ENCODE data around the gene NPAS4.
A peak's percentile ranks its signal among the peaks of the same experiment; 100 is the strongest.

The NPAS4 gene

DNA sequence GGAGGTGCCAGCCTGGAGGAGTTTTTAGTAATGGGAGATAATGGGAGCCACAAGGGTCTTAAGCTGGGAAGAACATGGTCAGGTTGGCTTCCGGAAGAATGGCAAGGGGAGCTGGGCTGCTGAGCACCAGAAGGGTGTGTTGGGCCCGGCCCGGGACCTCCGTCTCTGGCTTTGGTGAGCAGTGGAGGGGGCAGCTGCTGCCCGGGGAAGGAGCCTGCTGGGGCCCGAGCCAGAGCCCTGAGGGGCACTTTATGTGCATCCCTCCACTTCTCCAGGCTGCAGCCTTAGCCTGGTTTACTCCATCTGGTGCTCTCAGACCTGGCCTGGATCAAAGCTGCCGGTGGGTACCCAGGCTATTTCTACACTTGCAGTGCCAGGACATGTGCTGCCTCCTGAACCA is 8.7 kb upstream of the NPAS4 start:
- FAIRE-seq (no peak), DNase-seq (ENCODE audit: insufficient read length, low spot score) (no peak)
- TF ChIP-seq, protein P1, sequence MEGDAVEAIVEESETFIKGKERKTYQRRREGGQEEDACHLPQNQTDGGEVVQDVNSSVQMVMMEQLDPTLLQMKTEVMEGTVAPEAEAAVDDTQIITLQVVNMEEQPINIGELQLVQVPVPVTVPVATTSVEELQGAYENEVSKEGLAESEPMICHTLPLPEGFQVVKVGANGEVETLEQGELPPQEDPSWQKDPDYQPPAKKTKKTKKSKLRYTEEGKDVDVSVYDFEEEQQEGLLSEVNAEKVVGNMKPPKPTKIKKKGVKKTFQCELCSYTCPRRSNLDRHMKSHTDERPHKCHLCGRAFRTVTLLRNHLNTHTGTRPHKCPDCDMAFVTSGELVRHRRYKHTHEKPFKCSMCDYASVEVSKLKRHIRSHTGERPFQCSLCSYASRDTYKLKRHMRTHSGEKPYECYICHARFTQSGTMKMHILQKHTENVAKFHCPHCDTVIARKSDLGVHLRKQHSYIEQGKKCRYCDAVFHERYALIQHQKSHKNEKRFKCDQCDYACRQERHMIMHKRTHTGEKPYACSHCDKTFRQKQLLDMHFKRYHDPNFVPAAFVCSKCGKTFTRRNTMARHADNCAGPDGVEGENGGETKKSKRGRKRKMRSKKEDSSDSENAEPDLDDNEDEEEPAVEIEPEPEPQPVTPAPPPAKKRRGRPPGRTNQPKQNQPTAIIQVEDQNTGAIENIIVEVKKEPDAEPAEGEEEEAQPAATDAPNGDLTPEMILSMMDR (IDR thresholded peaks at IDR 0.05; ENCODE audit: insufficient read depth, missing control alignments), result no peak

DNA sequence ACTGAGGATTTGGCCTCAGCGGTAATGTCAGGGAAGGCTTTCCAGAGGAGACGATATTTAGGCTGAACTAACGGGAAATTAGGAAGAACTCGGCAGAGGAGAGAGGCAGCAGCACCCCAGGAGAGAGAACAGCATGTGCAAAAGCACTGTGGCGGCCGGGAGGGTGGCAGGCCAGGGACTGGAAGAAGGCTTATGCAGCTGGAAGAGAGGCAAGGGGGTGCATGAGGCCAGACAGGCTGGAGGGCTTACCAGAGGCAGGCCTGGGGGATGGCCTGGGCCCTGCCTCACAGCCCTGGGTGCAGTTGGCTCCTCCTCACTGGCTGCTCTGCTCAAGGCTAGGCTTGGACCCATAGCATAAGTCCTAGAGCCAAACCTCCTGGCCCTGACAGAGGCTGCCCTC is 7.7 kb upstream of the NPAS4 start:
- DNase-seq (ENCODE audit: insufficient read length, low spot score) (no peak), FAIRE-seq (no peak)
- TF ChIP-seq, protein P1 (IDR thresholded peaks at IDR 0.05; ENCODE audit: insufficient read depth, missing control alignments), result no peak

DNA sequence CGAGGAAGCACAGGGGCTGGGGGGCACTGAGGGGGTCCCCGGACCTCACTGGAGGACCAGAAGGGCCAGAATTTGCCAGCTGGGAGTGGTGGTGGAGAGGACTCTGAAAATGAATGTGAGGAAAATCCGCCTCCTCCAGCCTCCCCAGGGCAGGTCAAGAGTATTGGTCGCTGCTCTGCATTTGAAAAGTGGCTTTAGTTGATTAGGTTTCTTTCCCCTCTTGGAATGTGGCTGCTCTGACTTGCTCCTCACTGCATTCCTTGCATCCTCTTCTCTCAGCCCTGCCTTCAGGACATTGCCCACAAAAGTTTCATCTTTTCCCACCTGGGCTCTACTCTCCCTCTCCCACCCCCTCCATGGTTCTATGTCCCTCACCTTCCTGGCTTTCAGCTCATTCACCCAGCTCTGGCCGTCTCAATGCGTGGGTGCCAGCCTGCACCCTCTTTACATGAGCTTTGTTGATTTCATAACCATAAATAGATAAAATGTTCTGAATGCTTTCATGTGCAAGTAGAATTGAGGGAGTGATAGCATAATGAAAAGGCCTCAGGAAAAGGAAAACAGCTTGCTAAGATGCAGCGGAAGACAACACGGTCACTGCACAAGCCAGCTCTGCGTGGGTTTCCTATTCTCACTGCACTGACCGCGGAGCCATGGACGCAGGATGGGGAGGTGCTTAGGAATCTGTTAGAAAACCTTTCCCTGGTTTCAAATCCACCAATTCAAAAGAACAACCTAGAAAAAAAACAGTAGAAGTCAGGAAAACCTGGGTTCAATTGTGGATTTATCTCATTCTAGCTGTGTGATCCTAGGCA is 6.5 kb upstream of the NPAS4 start:
- no peak for FAIRE-seq
- no peak for DNase-seq (ENCODE audit: insufficient read length, low spot score)
- TF ChIP-seq, protein P1 (IDR thresholded peaks at IDR 0.05; ENCODE audit: insufficient read depth, missing control alignments), result no peak

DNA sequence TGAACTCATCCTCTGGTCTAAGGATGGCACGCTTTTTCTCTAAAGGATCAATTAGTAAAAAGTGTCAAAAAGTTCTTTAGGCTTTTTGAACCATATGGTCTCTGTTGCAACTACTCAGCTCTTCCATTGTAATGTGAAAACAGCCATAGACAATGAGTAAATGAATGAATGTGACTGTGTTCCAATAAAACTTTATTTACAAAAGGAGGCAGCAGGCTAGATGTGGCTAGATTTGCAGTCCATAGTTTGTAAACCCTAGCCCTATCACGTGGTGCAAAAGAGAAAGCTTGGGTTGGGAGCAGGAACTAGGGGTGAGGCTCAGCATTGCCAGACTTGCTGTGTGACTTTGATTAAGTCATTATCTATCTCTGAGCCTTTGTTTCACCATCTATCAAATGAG is 5.4 kb upstream of the NPAS4 start:
- FAIRE-seq (no peak), DNase-seq (ENCODE audit: insufficient read length, low spot score) (no peak)
- TF ChIP-seq, protein P1 (IDR thresholded peaks at IDR 0.05; ENCODE audit: insufficient read depth, missing control alignments), result no peak

DNA sequence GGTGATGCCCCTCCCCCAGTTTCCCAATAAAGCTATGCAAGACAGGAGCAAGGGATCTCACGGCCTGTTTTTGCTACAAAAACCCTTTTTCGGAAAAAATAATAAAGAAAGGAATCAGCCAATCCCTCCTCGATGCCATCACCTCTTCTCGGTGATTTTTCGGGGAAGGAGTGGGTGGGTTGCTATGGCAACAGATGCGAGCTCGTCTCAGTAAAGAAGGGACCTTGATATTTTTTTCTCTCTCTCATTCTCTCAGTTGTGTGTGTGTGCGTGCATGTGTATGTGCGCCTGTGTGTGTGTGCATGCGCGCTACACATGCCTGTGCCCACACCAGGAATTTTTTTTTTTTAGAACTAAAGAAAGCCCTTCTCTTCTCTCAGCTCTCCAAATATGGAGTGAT is 3.8 kb upstream of the NPAS4 start:
- no peak for FAIRE-seq
- TF ChIP-seq, protein P1 (IDR thresholded peaks at IDR 0.05; ENCODE audit: insufficient read depth, missing control alignments), result no peak
- DNase-seq (ENCODE audit: insufficient read length, low spot score), result no peak

DNA sequence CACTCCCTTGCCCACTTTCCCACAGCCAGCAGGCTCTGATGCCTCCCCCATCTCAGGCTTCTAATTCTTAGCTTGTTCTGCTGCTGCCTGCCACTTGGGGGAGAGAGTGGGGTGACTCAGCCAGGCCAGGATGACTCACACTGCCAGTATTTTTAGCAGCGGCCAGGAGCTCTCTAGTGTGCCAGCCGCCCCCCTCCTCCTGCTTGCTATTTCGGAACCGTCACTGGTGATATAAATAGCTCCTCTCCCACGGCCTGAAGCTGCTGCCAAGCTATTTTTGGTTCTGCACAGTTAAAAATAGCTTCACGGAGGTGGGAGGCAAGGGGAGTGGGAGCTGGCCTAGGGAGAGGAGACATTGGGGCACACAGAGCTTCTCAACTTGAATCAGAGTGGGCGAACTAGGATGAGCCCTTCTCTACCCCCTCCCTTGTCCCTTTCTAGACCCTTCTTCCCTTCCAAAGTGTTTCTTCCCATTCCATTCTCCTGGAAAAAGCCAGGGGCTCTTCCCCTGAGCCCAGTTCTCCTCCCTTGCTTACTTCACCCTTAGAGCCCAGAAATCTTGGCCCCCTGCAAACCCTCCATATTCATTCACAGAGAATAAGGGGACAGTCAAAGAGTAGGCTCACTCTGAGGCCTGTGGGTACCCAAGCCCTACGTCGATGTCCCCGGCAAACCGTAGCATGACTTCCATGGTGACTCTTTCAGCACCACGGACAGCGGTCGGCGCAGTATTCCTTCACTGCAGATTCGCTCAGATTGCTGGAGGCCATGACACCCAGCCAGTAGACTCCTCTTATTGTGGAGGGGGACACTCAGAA is 2.5 kb upstream of the NPAS4 start:
- DNase-seq (ENCODE audit: insufficient read length, low spot score) (no peak), FAIRE-seq (no peak)
- TF ChIP-seq, protein P1 (IDR thresholded peaks at IDR 0.05; ENCODE audit: insufficient read depth, missing control alignments), result peak; percentile 43

DNA sequence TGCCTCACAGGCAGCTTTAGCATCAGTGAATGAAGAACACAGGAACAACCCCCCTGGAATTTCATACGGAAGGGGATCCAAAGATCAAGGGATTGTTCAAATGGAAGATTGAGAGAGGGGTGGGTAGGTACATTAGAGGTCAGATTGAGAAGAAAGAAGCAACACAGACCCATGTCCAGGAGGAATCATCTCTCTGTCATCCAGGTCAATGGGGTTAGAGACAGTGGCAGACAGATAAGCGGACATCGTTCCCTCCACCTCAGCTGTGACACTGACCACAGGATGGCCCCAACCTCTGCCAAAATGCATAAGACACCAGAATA is 1.9 kb upstream of the NPAS4 start:
- DNase-seq (ENCODE audit: insufficient read length, low spot score), result no peak
- FAIRE-seq, result no peak
- TF ChIP-seq, protein P1 (IDR thresholded peaks at IDR 0.05; ENCODE audit: insufficient read depth, missing control alignments), result no peak
